Measurements from ENCODE around the gene CDH23.

Gene CDH23

DNA sequence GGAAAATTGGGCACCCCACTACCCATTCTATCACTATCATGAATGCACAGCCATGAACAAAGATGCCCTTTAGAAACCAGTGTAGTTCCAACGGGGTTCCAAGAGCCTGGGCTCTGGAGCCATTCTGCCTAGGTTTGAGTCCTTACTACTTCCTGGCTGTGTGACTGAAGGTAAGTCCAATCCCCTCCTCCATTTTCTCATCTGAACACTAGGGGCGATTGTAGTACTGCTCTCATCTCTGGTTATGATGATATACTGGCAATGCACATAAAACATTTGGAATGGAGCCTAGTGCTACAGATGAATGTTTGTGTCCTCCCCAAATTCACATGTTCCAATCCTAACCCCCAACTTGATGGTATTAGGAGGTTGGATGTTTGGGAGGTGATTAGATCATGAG lies 28.1 kb upstream of the CDH23 start:
- in situ Hi-C loops (cut with HindIII; ENCODE audit: low sequenced_read_pairs), result no loop called here

DNA sequence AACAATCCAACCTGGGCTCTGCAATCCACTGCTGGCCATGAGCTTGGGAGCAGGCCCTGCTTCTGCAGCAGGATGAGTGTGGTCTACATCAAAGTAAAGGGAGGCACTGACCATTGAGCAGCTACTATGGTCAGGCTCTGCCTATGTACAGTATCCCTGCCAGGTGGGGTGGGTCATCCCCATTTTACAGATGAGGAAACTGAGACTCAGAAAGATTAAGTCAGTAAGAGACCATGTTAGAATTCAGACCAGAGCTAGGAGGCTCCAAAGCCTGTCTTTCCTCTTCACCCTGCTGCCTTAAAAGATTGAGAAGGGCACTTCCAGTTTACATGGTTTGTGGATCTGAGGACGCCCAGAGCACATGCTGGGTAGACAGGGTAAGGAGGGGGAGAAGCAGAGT lies 27.1 kb upstream of the CDH23 start:
- in situ Hi-C loops (cut with HindIII; ENCODE audit: low sequenced_read_pairs), result no loop called here

DNA sequence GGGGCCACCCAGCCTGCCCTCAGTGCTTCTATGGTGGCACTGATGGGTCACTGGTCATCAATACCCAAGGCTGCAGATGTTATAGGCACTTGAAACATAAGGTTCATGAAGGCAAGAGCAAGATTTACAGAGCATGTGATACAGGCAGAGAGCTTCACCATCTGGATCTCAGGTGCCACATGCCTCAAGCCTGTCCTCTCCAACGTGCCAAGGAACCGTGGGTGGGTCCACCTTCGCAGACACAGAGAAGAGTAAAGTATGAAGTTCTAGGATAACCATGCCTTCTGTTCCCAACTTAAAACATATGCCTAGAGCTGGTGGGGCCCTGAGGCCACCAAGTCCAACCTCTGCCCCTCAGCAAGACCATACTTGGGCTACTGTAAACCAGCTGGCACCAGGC lies 26.7 kb upstream of the CDH23 start:
- in situ Hi-C loops (cut with HindIII; ENCODE audit: low sequenced_read_pairs), result no loop called here

DNA sequence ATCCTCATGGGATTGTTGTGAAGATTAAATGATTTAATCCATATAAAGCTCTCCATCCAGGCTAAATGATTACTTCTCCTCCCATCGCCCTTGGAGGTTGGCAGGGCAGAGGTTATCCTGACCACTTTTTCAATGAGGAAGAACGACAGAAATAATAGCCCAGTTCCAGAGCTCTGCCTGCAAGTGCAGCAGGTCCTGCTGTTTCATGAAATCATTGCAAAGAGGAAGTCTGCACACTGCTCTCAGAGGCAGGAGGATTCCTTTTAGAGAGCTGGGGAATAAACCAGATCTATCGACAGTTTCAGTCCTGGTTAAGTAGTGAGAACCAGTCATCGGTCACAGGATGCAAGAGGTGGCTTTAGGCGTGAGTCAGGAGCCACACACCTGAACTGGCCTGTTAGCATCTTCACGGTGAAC lies 25.0 kb upstream of the CDH23 start:
- in situ Hi-C loops (cut with HindIII; ENCODE audit: low sequenced_read_pairs), result no loop called here

DNA sequence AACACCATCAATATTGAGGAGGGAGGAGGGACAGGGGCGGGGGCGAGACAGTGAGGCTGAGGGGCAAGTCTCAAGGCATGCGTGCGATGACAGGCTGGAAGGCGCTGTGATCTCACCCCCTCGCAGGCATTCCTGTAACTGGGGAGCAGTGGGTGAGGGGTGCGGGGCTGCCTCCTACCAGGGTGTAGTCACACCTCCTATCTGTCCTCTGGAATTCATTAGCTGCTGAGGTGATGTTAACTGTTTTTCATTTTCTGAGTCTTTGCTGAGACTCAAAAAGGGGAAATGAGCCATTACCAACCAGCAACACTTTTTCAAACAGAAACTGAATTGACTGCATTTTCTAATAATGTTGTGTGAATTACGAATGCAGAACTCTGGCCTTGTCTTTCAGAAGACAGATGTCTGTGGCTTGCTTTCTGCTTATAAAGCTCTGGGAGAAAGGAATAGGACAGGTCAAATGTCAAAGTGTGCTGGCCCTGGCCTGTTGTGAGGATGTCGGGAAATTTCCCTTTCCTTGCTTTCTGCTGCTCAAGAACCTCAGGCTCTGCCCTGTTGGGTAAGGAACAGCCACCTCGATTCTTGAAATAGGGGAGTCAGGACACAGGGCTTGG lies 23.7 kb upstream of the CDH23 start:
- in situ Hi-C loops (cut with HindIII; ENCODE audit: low sequenced_read_pairs), result no loop called here

DNA sequence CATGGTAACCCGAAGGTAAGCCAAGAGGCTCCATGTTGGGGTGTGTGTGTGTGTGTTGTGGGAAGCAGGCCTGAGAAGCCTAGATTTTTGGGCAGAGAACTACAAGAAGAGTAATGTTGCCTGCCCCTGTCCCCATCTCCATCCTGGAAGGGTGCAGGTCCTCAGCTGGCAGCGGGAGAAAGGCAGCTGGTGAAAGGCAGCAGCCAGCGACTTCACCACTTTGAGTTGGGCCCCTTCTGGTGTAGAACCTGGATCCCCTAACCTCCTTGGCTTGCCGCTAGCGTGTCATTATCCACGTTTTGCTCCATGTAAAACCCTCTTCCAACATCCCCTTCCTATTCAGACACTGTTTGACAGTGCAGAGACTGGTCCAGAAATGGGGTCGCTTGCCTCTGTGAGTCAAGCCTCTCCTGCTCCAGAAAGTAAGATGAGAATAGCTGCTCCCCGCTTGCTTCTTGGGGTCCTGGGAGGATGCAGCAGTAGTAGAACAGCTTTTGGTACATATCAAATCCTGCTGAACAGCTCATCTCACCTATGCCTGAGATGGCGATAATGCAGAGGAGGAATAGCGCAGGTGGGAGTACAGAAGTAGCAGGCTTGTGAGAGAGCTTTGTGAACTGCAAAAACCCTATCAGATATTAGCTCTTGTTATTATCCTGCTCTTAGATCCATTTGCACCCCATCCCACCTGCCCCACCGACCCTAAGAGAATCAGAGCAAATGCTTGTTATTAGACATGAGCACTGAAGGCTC lies 22.1 kb upstream of the CDH23 start:
- in situ Hi-C loops (cut with HindIII; ENCODE audit: low sequenced_read_pairs), result no loop called here

DNA sequence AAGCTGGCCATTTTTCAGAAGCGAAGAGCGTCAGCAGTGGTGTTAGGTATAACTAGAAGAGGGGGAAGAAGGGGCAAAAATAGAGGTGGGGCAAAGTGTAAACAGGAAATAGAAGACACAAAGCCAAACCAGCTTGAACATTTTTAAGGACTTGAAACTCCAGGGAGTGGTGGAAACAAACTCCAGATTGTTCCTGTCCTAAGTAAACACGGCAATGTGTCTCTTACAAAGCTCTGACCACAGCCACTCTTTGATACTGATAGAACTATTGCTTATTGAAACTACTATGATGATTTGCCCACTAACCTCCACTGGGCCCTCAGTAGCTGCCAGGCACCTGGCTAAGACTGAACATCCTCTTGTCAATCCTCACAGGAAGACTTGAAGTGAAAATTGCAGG lies 20.8 kb upstream of the CDH23 start:
- in situ Hi-C loops (cut with HindIII; ENCODE audit: low sequenced_read_pairs), result no loop called here

DNA sequence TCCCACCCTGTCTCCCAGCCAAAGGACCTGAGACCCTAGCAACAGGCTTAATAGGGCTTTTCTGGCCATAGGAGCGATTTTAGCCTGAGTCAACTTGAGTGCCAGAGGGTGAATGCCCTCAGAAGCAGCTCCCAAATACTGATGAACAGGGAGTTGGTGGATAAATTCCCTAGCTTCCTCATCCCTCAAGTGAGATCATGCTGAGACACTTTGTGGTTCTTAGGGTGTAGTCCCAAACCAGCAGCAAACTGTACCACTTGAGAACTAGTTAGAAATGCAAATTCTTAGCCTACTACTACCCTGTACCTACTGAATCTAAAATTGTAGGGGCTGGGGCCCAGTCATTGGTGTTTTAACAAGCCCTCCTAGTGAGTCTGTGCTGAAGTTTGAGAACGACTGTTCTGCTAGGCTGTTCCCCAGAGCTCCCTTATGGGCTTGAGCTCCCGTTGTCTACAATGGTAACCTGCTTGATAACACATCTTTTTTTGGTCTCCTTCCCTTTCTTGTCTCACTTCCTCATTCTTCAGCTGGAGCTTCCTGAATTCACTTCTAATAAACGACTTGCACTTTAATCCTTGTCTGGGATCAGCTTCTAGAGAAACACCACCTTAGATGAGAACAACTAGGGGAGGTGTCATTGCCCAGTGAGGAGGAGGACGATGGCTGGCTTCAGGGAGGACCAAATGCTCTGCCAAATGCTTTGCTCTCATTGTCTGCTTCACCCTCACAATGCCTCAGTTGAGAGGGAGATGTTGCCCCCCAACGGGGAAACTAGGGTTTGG lies 18.2 kb upstream of the CDH23 start:
- in situ Hi-C loops (cut with HindIII; ENCODE audit: low sequenced_read_pairs), result no loop called here

DNA sequence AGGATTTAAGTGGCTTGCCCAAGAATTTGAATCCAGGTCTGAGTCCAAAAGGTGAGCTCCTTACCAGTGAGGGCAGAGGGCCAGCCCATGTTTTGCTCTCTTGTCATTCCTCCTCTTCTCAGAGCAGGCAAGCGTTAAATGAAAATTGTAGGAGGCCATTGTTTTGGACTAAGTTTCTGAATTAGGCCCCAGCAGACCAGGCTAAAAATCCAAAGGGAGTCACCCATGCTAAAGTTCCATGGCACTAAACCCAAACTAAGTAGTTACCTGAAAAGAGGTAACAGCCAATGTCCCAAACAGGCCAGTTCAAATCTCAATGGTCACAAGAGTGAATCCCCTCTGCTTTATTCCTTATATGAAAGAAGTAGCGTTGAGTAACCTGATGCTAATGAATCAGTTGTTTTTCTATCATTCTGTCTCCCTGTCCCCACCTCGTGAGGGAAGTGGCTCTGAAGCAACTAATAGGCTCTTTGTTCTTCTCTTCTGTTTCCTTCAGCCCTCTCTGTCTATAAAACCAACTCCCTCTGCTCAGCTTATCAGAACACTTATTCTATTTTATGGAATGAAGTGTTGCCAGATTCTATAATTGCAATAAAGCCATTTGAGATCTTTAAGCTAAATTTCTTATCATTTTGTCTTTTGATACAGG lies 17.5 kb upstream of the CDH23 start:
- in situ Hi-C loops (cut with HindIII; ENCODE audit: low sequenced_read_pairs), result no loop called here

DNA sequence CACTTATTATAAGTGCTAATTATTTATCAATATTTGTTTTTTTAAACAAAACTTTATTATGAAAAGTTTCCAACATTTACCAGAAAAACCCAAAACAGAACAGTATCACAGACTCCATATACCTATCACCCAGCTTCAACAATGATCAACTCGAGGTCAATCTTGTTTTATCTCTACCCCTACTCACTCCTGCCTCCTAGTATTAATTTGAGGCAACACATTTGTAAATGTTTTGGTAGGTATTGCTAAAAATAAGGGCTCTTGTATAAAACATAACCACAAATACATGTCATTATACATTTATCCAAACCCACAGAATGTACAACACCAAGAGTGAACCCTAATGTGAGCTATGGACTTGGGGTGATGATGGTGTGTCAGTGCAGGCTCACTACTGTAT lies 15.9 kb upstream of the CDH23 start:
- in situ Hi-C loops (cut with HindIII; ENCODE audit: low sequenced_read_pairs), result no loop called here

DNA sequence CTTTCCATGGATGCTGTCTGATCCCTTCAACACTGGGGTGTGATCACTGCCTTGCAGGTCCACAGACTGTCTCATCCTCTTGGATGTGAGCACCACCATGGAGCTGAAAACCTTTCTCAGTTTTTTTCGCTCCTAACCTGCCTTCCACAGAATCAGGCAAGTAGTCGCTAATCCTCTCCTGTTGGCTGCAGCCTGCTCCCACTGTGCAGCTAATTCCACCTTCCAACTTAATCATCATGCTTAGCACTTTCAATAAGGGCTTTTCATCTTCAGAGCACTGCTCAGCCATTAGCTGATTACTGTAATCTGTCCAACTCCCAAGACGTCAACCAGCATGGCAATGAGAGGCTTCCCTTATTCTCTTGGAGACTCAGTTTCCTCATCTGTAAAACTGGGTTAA lies 15.1 kb upstream of the CDH23 start:
- in situ Hi-C loops (cut with HindIII; ENCODE audit: low sequenced_read_pairs), result no loop called here

DNA sequence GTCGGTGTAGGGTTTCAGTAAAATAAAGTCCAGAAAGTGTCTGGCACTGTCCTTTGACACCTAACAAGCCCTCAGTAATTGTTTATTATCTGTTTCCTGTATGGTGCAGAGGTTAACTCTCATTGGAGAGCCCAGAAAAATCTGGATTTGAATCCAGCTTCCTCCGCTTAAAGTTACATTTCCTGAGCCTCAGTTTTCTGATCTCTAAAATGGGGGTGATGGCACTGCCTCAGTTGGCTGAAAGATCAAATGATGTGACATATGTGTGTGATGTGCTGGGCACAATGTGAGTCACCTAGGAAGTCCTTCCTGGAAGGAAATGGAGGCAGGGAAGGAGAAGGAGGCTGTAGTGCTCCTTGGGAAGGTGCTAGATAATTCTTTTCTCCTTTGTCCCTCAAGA lies 14.7 kb upstream of the CDH23 start:
- in situ Hi-C loops (cut with HindIII; ENCODE audit: low sequenced_read_pairs), result no loop called here

DNA sequence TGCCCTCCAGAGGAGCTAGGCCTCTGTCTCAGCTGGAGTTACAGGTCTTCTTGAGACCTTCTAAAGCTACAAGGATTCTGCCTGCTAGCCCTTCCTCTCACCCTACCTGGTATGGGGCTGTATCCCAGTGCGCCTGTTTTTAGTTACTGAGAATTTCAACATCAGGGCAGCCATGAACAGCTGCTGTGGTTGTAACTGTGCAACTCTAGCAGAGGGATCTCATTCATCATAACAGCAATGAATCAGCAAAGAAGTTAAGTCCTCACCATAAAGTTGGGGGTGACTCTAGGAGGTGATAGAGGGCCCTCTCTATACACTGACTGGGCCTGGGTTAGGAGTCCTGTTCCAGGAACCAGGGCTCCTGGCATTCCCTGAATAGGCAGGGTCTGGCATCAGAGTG lies 14.0 kb upstream of the CDH23 start:
- in situ Hi-C loops (cut with HindIII; ENCODE audit: low sequenced_read_pairs), result no loop called here

DNA sequence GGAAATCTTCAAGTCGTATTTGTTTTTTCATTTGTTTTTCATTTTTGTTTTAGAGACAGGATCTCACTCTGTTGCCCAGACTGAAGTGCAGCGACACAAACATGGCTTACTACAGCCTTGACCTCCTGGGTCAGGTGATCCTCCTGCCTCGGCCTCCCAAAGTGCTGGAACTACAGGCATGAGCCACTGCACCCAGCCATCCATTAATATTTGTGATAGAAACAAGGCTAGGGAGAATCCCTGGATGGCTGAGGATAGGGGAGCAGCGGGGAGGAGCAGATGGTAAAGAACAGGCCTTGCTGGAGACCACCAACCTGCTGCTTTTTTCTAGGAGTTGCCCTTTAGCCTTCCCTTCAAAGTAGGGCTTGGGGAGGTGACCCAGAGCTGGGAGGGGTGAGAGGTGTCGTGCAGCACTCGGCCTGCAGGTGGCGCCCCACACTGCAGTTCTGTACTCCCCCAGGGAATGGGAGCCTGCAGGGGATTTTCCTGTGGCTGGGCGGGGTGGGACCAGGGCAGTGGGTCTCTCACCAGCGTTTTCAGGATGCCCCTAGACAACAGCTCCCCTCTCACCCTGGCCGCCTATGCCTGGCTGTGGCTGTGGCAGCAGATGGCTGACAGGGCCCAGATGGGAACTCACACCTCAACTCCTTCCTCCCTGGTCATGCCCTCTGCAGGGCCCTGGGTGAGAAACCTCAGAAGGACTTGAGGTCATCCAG lies 12.6 kb upstream of the CDH23 start:
- in situ Hi-C loops (cut with HindIII; ENCODE audit: low sequenced_read_pairs), result no loop called here

DNA sequence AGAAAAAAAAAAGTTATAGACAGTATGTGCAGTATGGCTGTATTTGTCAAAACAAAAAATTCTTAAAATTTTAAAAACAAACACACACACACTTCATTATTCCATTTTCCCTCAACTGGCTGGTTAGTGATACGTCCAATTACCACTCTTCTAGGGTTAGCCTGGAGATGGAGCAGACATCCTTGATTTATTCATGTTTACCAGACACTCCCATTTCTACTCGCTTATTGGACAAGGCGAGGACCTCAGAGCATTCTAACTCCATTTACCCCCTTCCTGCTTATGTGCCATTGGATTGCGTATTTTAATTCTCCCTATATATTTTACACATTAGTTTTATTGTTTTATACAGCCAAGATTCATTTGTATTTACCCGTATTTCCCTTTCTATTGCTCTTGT lies 8.5 kb upstream of the CDH23 start:
- in situ Hi-C loops (cut with HindIII; ENCODE audit: low sequenced_read_pairs), result no loop called here

DNA sequence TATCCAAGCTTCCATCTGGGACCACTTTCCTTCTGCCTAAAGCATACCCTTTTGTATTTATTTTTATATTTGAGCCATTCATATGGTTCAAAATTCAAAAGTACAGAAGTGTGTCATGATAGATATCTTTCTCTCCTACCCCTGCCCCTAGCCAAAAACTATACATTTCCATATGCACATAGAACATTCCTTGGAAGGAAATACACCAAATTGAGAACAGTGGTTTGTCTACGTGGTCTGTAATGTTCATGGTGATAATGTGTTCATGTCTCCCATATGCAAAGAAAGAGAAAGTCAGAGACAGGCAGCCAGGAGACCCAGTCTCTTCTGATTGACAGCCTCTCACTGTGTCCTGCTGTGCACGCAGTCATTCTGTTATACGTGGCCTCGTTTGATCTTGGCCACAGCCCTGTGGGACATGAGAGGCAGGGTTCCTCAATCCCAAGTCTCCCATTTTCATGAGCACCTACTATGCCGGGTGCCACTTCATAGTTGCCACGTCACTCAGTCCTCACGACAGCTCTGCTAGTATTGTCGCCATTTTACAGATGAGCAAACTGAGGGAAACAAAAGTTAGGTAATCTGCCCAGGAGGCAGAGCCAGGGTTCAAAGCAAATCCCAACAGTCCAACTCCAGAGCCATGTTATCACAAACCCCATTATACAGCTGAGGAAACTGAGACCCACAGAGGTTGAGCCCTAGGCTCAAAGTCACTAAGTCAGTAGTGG lies 8.0 kb upstream of the CDH23 start:
- in situ Hi-C loops (cut with HindIII; ENCODE audit: low sequenced_read_pairs), result no loop called here

DNA sequence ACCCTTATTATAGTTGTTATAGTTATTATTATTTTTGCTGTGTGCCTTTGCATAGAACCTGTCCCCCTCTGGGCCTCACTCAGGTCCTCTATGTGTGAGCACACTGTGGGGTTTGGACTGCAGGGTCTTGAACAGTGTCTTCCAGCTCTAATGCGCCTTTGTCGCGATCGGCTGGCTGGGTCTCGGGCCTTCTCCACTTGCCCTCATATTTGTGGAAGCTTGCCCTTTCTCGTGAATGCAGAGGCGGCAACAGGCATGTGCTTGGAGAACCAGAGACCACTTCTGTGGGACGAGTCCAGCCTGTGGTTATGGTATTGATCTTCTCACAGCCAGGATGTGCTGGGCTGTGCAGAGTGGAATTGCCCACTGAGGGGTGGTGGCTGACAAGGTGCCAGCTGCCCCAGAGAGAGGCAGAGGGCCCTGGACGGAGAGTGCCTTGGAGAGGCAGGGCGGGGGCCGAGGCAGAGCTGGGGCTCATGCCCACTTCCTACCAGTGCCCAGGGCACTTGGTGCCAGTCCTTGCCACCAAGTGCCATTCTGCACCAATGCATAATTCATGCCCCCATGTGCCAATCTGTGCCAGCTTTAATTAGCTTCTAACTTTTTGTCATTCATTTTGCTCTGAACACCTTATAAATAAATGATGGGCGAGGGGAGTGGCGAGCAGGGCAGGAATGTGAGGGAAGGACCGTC lies 6.8 kb upstream of the CDH23 start:
- in situ Hi-C loops (cut with HindIII; ENCODE audit: low sequenced_read_pairs), result no loop called here

DNA sequence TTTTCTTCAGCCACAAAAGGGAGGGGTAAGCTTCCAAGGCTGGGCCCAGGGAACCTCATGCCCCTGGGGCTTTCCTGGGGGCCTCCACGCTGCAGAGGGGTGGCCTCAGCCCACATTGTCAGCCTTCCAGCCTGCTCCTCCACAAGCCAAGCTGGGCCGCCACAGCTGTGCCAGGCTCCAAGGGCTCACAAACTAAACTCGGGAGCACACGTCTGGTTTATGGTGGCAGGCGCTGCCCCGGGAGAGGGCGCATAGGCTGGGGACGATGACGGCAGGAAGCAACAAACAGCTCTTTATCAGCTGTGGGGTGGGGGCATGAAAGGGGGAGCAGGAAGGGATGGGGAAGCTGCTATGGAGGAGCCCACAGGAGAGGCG lies 6.3 kb upstream of the CDH23 start:
- in situ Hi-C loops (cut with HindIII; ENCODE audit: low sequenced_read_pairs), result no loop called here

DNA sequence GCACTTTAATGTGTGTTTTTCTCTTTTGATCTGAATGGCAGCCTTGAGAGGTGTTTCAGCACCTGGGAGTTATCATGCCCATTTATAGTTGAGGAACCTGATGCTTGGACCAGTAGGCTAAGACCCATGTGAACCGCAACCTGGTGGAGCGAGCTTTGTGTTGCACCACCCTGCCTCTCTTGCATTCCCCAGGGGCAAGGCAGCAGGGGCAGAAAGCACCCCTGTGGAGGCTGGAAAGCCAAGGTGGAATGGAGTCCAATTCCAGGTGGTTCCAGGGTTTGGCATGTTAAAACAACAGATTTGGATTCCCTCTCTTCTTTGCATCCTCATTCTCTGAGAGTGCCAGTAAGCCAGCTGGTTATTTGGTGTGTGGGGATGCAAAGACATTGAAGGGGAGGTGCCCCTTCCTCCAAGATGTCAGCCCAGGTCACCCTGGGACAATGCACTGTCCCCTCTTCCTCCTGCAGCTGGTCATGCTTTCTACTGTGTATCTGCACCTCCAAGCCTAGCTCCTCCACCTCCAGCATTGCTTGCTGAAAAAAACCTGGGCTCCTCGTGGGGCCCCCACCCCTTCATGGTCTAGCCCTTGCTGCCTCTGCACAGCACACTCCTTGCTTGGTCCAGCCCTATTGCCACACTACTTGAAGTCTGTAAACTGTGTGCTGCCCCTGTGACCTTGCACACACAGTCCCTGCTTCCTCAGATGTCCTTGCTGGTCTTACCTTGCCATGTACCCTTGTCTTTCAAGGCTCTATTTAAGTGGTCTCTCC lies 5.6 kb upstream of the CDH23 start:
- in situ Hi-C loops (cut with HindIII; ENCODE audit: low sequenced_read_pairs), result no loop called here

All from endothelial cell of hepatic sinusoid (primary cell).